Testis (tissue), 2 donors: Measurements from ENCODE around the gene PRDM15.
A peak's percentile ranks its signal among the peaks of the same experiment; 100 is the strongest.

Experiments used
- CTCF ChIP-seq, 3 experiments: fragments of 450-650 bp in 2 of 3; fragments of 200-600 bp in 1 of 3; sonication (generic) in 1 of 3; IDR thresholded peaks; one replicate each; pipeline ENCODE4 v1.5.1; 2016 to 2019; ENCODE audit warnings: antibody characterized with exemption in 3 of 3, mild to moderate bottlenecking in 2 of 3, moderate library complexity in 1 of 3
- POLR2A ChIP-seq: fragments of 450-650 bp; IDR thresholded peaks from one replicate; pipeline ENCODE4 v1.6.1; 2017; ENCODE audit warnings: antibody characterized with exemption, mild to moderate bottlenecking, moderate library complexity

GRCh38 chr21:41816583-41817165, 62.5 kb downstream of the PRDM15 start:
- TF ChIP-seq CTCF (IDR thresholded peaks at IDR 0.05), result peak; percentile 56 to 76 (median 72)
- no peak for TF ChIP-seq POLR2A
